Fibroblast of pulmonary artery (primary cell): ENCODE measurements around the gene ADH1B.

Source experiments
- DNase-seq: peaks from one replicate; pipeline ENCODE4 v3.0.0-alpha.2; 2010; ENCODE audit warnings: low read depth
- H3K4me3 ChIP-seq: replicated peaks from 2 replicates; pipeline ENCODE4 v1.5.1; 2011; ENCODE audit warnings: low read depth, mild to moderate bottlenecking, control low read depth, low read length, moderate library complexity
- TF ChIP-seq, protein P1 (sequence below): IDR thresholded peaks from 2 replicates; pipeline ENCODE4 v1.5.1; 2011; ENCODE audit warnings: mild to moderate bottlenecking, control low read depth, low read length, inconsistent platforms; ENCODE audit errors: missing control alignments

Gene ADH1B

GRCh38 chr4:99281261-99281660, 39.9 kb downstream of the ADH1B start:
- no peak for DNase-seq
- H3K4me3 ChIP-seq = no peak overlapping the region
- TF ChIP-seq, protein P1, sequence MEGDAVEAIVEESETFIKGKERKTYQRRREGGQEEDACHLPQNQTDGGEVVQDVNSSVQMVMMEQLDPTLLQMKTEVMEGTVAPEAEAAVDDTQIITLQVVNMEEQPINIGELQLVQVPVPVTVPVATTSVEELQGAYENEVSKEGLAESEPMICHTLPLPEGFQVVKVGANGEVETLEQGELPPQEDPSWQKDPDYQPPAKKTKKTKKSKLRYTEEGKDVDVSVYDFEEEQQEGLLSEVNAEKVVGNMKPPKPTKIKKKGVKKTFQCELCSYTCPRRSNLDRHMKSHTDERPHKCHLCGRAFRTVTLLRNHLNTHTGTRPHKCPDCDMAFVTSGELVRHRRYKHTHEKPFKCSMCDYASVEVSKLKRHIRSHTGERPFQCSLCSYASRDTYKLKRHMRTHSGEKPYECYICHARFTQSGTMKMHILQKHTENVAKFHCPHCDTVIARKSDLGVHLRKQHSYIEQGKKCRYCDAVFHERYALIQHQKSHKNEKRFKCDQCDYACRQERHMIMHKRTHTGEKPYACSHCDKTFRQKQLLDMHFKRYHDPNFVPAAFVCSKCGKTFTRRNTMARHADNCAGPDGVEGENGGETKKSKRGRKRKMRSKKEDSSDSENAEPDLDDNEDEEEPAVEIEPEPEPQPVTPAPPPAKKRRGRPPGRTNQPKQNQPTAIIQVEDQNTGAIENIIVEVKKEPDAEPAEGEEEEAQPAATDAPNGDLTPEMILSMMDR = no peak

GRCh38 chr4:99276417-99276816, 44.8 kb downstream of the ADH1B start:
- no peak overlapping the region for H3K4me3 ChIP-seq
- TF ChIP-seq, protein P1 = no peak
- no peak for DNase-seq

GRCh38 chr4:99275885-99276284, 45.3 kb downstream of the ADH1B start:
- TF ChIP-seq, protein P1 = no peak
- H3K4me3 ChIP-seq = no peak overlapping the region
- DNase-seq = no peak

GRCh38 chr4:99275050-99275449, 46.2 kb downstream of the ADH1B start:
- DNase-seq = no peak
- TF ChIP-seq, protein P1 = no peak
- no peak overlapping the region for H3K4me3 ChIP-seq

DNA sequence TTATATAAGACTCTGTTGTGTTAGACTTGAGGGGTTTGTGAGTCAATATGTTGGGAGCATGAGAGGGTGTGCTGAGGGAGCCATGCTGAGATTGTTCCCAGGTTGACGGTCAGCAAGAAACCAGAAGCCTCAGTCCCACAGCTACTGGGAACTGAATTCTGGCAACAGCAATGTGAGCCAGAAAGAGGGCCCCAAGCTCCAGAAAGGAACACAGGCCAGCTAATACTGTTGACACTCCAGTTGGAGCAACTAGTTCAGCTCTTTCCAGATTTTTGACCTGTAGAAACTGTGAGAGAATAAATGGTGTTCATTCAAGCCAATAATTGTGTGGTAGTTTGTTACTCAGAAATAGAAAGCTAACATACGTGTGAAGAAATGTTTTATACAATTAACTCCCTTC, 47.5 kb downstream of the ADH1B start:
- H3K4me3 ChIP-seq = no peak overlapping the region
- DNase-seq = no peak
- TF ChIP-seq, protein P1 = no peak

- DNase-seq = no peak
- TF ChIP-seq, protein P1 = no peak
- H3K4me3 ChIP-seq = no peak overlapping the region
Measured at GRCh38 chr4:99264927-99265326, 56.3 kb downstream of the ADH1B start.
